ENCODE results near the gene SLC50A1.

GRCh38 chr1:155166051-155166470 is 30.4 kb downstream of the SLC50A1 start:
- TF ChIP-seq, protein P1, sequence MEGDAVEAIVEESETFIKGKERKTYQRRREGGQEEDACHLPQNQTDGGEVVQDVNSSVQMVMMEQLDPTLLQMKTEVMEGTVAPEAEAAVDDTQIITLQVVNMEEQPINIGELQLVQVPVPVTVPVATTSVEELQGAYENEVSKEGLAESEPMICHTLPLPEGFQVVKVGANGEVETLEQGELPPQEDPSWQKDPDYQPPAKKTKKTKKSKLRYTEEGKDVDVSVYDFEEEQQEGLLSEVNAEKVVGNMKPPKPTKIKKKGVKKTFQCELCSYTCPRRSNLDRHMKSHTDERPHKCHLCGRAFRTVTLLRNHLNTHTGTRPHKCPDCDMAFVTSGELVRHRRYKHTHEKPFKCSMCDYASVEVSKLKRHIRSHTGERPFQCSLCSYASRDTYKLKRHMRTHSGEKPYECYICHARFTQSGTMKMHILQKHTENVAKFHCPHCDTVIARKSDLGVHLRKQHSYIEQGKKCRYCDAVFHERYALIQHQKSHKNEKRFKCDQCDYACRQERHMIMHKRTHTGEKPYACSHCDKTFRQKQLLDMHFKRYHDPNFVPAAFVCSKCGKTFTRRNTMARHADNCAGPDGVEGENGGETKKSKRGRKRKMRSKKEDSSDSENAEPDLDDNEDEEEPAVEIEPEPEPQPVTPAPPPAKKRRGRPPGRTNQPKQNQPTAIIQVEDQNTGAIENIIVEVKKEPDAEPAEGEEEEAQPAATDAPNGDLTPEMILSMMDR (conservative IDR thresholded peaks at IDR 0.05 in 1 of 2, IDR thresholded peaks at IDR 0.05 in 1 of 2; ENCODE audit: low read depth in 1 of 2, low read length in 2 of 2): no peak
- TF ChIP-seq EZH2 (IDR thresholded peaks at IDR 0.05; ENCODE audit: low read length, missing control alignments): no peak
